Glutamatergic neuron (in vitro differentiated cells): ENCODE measurements around the gene SLC6A6. TPM values are rescaled to one million over a fixed set of nuclear protein-coding genes. Genes with fewer than 3 reads are reported as not detected.

Source experiments
- DNase-seq: peaks from one replicate; pipeline ENCODE4 v3.0.0; 2022
- H3K27ac Mint-ChIP-seq: one replicate; pipeline ENCODE4 v1.8.0; 2020; ENCODE audit warnings: mild to moderate bottlenecking, mixed read lengths, inconsistent platforms; ENCODE audit not compliant: unreplicated experiment
- H3K27me3 Mint-ChIP-seq: one replicate; pipeline ENCODE4 v1.8.0; 2020; ENCODE audit warnings: mild to moderate bottlenecking, moderate library complexity, mixed read lengths, inconsistent platforms; ENCODE audit not compliant: unreplicated experiment
- H3K36me3 Mint-ChIP-seq: one replicate; pipeline ENCODE4 v1.8.0; 2020; ENCODE audit warnings: mild to moderate bottlenecking, mixed read lengths, inconsistent platforms; ENCODE audit not compliant: unreplicated experiment
- H3K4me1 Mint-ChIP-seq: one replicate; pipeline ENCODE4 v1.8.0; 2020; ENCODE audit warnings: mild to moderate bottlenecking, low read depth, mixed read lengths, inconsistent platforms; ENCODE audit not compliant: unreplicated experiment
- H3K4me3 Mint-ChIP-seq: one replicate; pipeline ENCODE4 v1.8.0; 2020; ENCODE audit warnings: mild to moderate bottlenecking, mixed read lengths, inconsistent platforms; ENCODE audit not compliant: unreplicated experiment
- H3K9me3 Mint-ChIP-seq: one replicate; pipeline ENCODE4 v1.8.0; 2020; ENCODE audit warnings: mild to moderate bottlenecking, moderate library complexity, mixed read lengths, inconsistent platforms; ENCODE audit not compliant: unreplicated experiment
- CTCF ChIP-seq: fragments of 200-600 bp; sonication (generic); IDR thresholded peaks from one replicate; pipeline ENCODE4 v1.5.0; 2021; ENCODE audit not compliant: partially characterized antibody, unreplicated experiment
- total RNA-seq: library from RNA; stranded (reverse); fragmentation: NEBNext Ultra II Directional; extraction: Animal tissue kit (Norgen Biotek cat#: 25700); gene quantifications from one replicate; pipeline ENCODE4 v1.2.1, GENCODE V29; 2021; ENCODE audit not compliant: unreplicated experiment

The SLC6A6 gene
- total RNA-seq, 1 donor from 2014 or later = 21.9 TPM

GRCh38 chr3:14364580-14365292, 37.7 kb upstream of the SLC6A6 start:
- no peak for TF ChIP-seq CTCF
- peaks cover 12% of the 10 kb centered on the region for H3K4me1 Mint-ChIP-seq
- no peak overlapping the region for H3K27ac Mint-ChIP-seq
- no peak for DNase-seq
- H3K27me3 Mint-ChIP-seq = peaks cover 7% of the 10 kb centered on the region
- no peaks in the 10 kb centered on the region for H3K36me3 Mint-ChIP-seq
- H3K4me3 Mint-ChIP-seq = no peak overlapping the region
- H3K9me3 Mint-ChIP-seq = peaks cover 6% of the 10 kb centered on the region

GRCh38 chr3:14366248-14366647, 36.2 kb upstream of the SLC6A6 start:
- H3K9me3 Mint-ChIP-seq = peaks cover 8% of the 10 kb centered on the region
- H3K36me3 Mint-ChIP-seq = no peaks in the 10 kb centered on the region
- no peak for TF ChIP-seq CTCF
- H3K4me3 Mint-ChIP-seq = no peak overlapping the region
- H3K4me1 Mint-ChIP-seq = peaks cover 12% of the 10 kb centered on the region
- H3K27me3 Mint-ChIP-seq = peaks cover 8% of the 10 kb centered on the region
- DNase-seq = no peak
- H3K27ac Mint-ChIP-seq = no peak overlapping the region

- Mint-ChIP-seq H3K4me3 (no peak overlapping the region), H3K36me3 (no peaks in the 10 kb centered on the region)
These were observed 35.2 kb upstream of the SLC6A6 start for GRCh38 chr3:14366915-14367823.

GRCh38 chr3:14368146-14368545, 34.3 kb upstream of the SLC6A6 start:
- peaks cover 11% of the 10 kb centered on the region for H3K4me1 Mint-ChIP-seq
- H3K4me3 Mint-ChIP-seq = no peak overlapping the region
- H3K27ac Mint-ChIP-seq = no peak overlapping the region
- TF ChIP-seq CTCF = no peak
- DNase-seq = no peak
- peaks cover 8% of the 10 kb centered on the region for H3K27me3 Mint-ChIP-seq
- peaks cover 8% of the 10 kb centered on the region for H3K9me3 Mint-ChIP-seq
- no peaks in the 10 kb centered on the region for H3K36me3 Mint-ChIP-seq

More at GRCh38 chr3:14366915-14367823, 35.2 kb upstream of the SLC6A6 start:
- Mint-ChIP-seq H3K27me3 (peaks cover 8% of the 10 kb centered on the region), H3K9me3 (peaks cover 11% of the 10 kb centered on the region), H3K27ac (no peak overlapping the region), H3K4me1 (peaks cover 12% of the 10 kb centered on the region)
- DNase-seq = no peak
- TF ChIP-seq CTCF = no peak

GRCh38 chr3:14368885-14369284, 33.5 kb upstream of the SLC6A6 start:
- peaks cover 8% of the 10 kb centered on the region for H3K4me1 Mint-ChIP-seq
- no peak for DNase-seq
- H3K36me3 Mint-ChIP-seq = no peaks in the 10 kb centered on the region
- TF ChIP-seq CTCF = no peak
- no peak overlapping the region for H3K4me3 Mint-ChIP-seq
- H3K27ac Mint-ChIP-seq = no peak overlapping the region
- peaks cover 11% of the 10 kb centered on the region for H3K27me3 Mint-ChIP-seq
- H3K9me3 Mint-ChIP-seq = peaks cover 8% of the 10 kb centered on the region
